HepG2 (cell line): ENCODE measurements around the gene DCAF6. TPM values are rescaled to one million over a fixed set of nuclear protein-coding genes. Genes with fewer than 3 reads are reported as not detected.
A peak's percentile ranks its signal among the peaks of the same experiment; 100 is the strongest.

Source experiments
- AGO2 ChIP-seq: fragments of 200-400 bp; formaldehyde crosslinking; optimal IDR thresholded peaks from 2 replicates; pipeline ENCODE3; 2017; ENCODE audit warnings: mild to moderate bottlenecking, low read depth, low read length, moderate library complexity
- CHCHD3 ChIP-seq: sonication (generic); formaldehyde crosslinking; IDR thresholded peaks from 2 replicates; pipeline ENCODE4 v1.8.0; 2022; ENCODE audit warnings: mild to moderate bottlenecking, missing genetic modification reagents, moderate library complexity
- FOXJ3 ChIP-seq: sonication (generic); formaldehyde crosslinking; IDR thresholded peaks from 2 replicates; pipeline ENCODE4 v1.4.0; 2020; ENCODE audit warnings: missing genetic modification reagents, mild to moderate bottlenecking, borderline replicate concordance
- FOXK1 ChIP-seq: sonication (generic); formaldehyde crosslinking; IDR thresholded peaks from 2 replicates; pipeline ENCODE4 v1.4.0; 2020; ENCODE audit warnings: low read depth, missing genetic modification reagents, borderline replicate concordance
- HNRNPL ChIP-seq: fragments of 200-400 bp; formaldehyde crosslinking; IDR thresholded peaks from 2 replicates; pipeline ENCODE4 v1.6.1; 2017; ENCODE audit warnings: mild to moderate bottlenecking, low read depth, low read length
- JARID2 ChIP-seq: sonication (generic); formaldehyde crosslinking; IDR thresholded peaks from 2 replicates; pipeline ENCODE4 v1.8.1; 2023; ENCODE audit warnings: missing genetic modification reagents, inconsistent platforms; ENCODE audit not compliant: insufficient replicate concordance
- NFYC ChIP-seq: IDR thresholded peaks from 2 replicates; pipeline ENCODE4 v1.6.1; 2016; ENCODE audit warnings: missing genetic modification reagents, missing compliant biosample characterization
- NR2C2 ChIP-seq: sonication (generic); formaldehyde crosslinking; IDR thresholded peaks from 2 replicates; pipeline ENCODE4 v1.4.0; 2020; ENCODE audit warnings: missing genetic modification reagents, mild to moderate bottlenecking, moderate library complexity, borderline replicate concordance
- NR2F1 ChIP-seq, 2 experiments: fragments of 450-650 bp in 1 of 2; formaldehyde crosslinking in 1 of 2; IDR thresholded peaks; 2 replicates each; pipeline versions ENCODE4 v1.5.0 to v1.6.1; 2016 to 2020; ENCODE audit warnings: mild to moderate bottlenecking in 1 of 2, missing compliant biosample characterization in 1 of 2, missing genetic modification reagents in 1 of 2, moderate library complexity in 1 of 2
- PHF8 ChIP-seq: sonication (generic); formaldehyde crosslinking; IDR thresholded peaks from 2 replicates; pipeline ENCODE4 v1.5.0; 2020; ENCODE audit warnings: missing genetic modification reagents
- POGZ ChIP-seq: sonication (generic); formaldehyde crosslinking; IDR thresholded peaks from 2 replicates; pipeline ENCODE4 v1.4.0; 2020; ENCODE audit warnings: mild to moderate bottlenecking, missing genetic modification reagents
- PRPF4 ChIP-seq: fragments of 200-400 bp; formaldehyde crosslinking; IDR thresholded peaks from 2 replicates; pipeline ENCODE4 v1.6.1; 2016; ENCODE audit warnings: low read length, low read depth; ENCODE audit not compliant: poor library complexity, severe bottlenecking
- TAF1 ChIP-seq: sonication (generic); formaldehyde crosslinking; IDR thresholded peaks from 2 replicates; pipeline ENCODE4 v1.4.0; 2020; ENCODE audit warnings: missing genetic modification reagents
- ZFP36 ChIP-seq: fragments of 150-350 bp; IDR thresholded peaks from 2 replicates; pipeline ENCODE4 v1.6.1; 2018; ENCODE audit warnings: borderline replicate concordance, low read length, low read depth; ENCODE audit not compliant: partially characterized antibody
- ZFP36L1 ChIP-seq: sonication (generic); formaldehyde crosslinking; IDR thresholded peaks from 2 replicates; pipeline ENCODE4 v1.8.0; 2022; ENCODE audit warnings: mild to moderate bottlenecking, missing genetic modification reagents, moderate library complexity
- ZFX ChIP-seq: sonication (generic); formaldehyde crosslinking; IDR thresholded peaks from 2 replicates; pipeline ENCODE4 v1.4.0; 2020; ENCODE audit warnings: mild to moderate bottlenecking, low read depth, missing genetic modification reagents, moderate library complexity
- ZNF17 ChIP-seq: sonication (generic); formaldehyde crosslinking; IDR thresholded peaks from 2 replicates; pipeline ENCODE4 v1.5.0; 2020; ENCODE audit warnings: mild to moderate bottlenecking, missing genetic modification reagents
- ZNF20 ChIP-seq: sonication (generic); formaldehyde crosslinking; IDR thresholded peaks from 2 replicates; pipeline ENCODE4 v1.4.0; 2020; ENCODE audit warnings: mild to moderate bottlenecking, moderate library complexity, missing genetic modification reagents
- ZNF24 ChIP-seq: fragments of 450-650 bp; IDR thresholded peaks from 2 replicates; pipeline ENCODE4 v1.6.1; 2017; ENCODE audit warnings: antibody characterized with exemption, mild to moderate bottlenecking
- ZNF446 ChIP-seq: sonication (generic); formaldehyde crosslinking; IDR thresholded peaks from 2 replicates; pipeline ENCODE4 v1.5.0; 2020; ENCODE audit warnings: mild to moderate bottlenecking, missing genetic modification reagents
- ZNF776 ChIP-seq: sonication (generic); formaldehyde crosslinking; IDR thresholded peaks from 2 replicates; pipeline ENCODE4 v1.4.0; 2020; ENCODE audit warnings: mild to moderate bottlenecking, missing genetic modification reagents
- polyA plus RNA-seq, 8 experiments: library from polyadenylated mRNA; depleted of rRNA in 3 of 8; stranded (reverse) in 7 of 8; unstranded in 1 of 8; fragments of >200 nt; fragmentation: Illumina TruSeq in 4 of 8; extraction: Trizol in 4 of 8; gene quantifications; 2 replicates each; pipeline versions ENCODE4 v1.2.1 to v1.2.3, GENCODE V29; 2011 to 2016; ENCODE audit warnings: low read depth in 4 of 8, missing spikeins in 1 of 8, mixed read lengths in 1 of 8; ENCODE audit not compliant: insufficient read depth in 1 of 8
- total RNA-seq, 5 experiments: library from RNA; depleted of rRNA; stranded (reverse); fragments of >200 nt; fragmentation: Illumina TruSeq; extraction: Trizol; gene quantifications; 2 replicates each; pipeline ENCODE4 v1.2.3, GENCODE V29; 2016; ENCODE audit warnings: low read depth in 1 of 5
- TF ChIP-seq, protein P1 (sequence below): sonication (generic); formaldehyde crosslinking; IDR thresholded peaks from 2 replicates; pipeline ENCODE4 v1.5.1; 2020; ENCODE audit warnings: missing genetic modification reagents, mild to moderate bottlenecking, borderline replicate concordance
- TF ChIP-seq, protein P2 (sequence below): sonication (generic); formaldehyde crosslinking; IDR thresholded peaks from 2 replicates; pipeline ENCODE4 v1.4.0; 2020; ENCODE audit warnings: missing genetic modification reagents
- TF ChIP-seq, protein P3 (sequence below): IDR thresholded peaks from 2 replicates; pipeline ENCODE4 v1.6.1; 2016

DCAF6 gene
- total and polyA plus RNA-seq, 2 of the 13 experiments (the other 11 are each of a cell fraction or from before 2014, with no cell fraction given), result 24.7 to 33.7 TPM

DNA sequence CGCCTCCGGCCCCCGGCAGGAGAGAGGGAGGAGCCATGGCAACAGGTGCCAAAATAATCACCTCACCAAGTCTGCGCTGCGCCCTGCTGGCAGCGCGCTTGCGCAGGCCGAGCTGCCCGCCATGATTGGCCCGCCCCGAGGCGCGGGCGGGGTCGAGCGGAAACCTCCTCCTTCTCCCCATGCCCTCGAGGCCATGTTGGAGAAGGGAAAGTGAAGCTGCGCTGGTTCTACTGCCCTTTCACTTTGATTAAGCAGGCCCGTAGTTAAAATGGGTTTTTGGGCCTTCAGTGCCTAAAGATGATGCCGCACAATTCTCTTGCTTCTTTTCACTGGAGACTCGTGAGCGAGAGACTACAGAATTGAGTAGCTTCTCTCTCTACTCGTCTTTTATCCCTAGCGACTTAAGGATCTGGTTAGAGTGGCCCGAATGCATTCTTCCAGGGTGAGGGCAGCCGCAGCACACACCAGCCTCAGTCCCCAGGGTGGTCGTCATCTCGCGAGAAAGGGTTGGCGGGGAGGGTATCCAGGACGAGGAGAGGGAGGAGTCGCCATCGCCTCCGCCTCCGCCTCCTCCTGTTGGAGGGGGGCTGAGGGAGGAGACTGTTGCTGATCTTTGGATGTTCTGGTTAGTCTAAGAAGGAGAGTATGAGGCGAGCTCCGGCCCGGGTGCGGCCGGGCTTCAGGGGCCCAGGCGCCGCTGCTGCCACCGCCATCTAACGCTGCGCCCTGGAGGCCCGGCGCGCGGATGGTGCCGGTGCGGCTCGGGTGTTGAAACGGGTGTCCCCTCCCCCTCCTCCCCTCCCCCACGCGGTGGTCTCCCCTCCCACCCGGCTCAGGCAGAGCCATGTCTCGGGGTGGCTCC lies at the start of gene DCAF6 (continued):
- TF ChIP-seq FOXJ3 (CRISPR knock-in tag) (peak; percentile 66; the same call in 1 of the 2 replicates), JARID2 (CRISPR knock-in tag) (peak; percentile 24), AGO2 (peak; percentile 33), NR2C2 (peak; percentile 93), ZNF776 (CRISPR knock-in tag) (0 out of 2 replicates have a peak, but pooled peaks have one; percentile 6), HNRNPL (0 out of 2 replicates have a peak, but pooled peaks have one; percentile 23), ZNF20 (CRISPR knock-in tag) (no peak; the same call in 1 of the 2 replicates), CHCHD3 (no peak), ZFX (CRISPR knock-in tag) (peak; percentile 99), TAF1 (CRISPR knock-in tag) (peak; percentile 81), NR2F1 (CRISPR knock-in tag; IDR thresholded peaks at IDR 0.05) (0 out of 4 replicates have a peak, but pooled peaks of 1 of the 2 experiments have one; percentile 0), ZFP36L1 (CRISPR knock-in tag) (0 out of 2 replicates have a peak, but pooled peaks have one; percentile 42), POGZ (peak; percentile 86), PHF8 (CRISPR knock-in tag) (peak; percentile 89), FOXK1 (peak; percentile 46), ZNF446 (peak; percentile 69; the same call in 1 of the 2 replicates), ZNF17 (CRISPR knock-in tag) (no peak), ZFP36 (no peak), NFYC (peak; percentile 84), ZNF24 (0 out of 2 replicates have a peak, but pooled peaks have one; percentile 47), PRPF4 (peak; percentile 78)
- TF ChIP-seq, protein P1, sequence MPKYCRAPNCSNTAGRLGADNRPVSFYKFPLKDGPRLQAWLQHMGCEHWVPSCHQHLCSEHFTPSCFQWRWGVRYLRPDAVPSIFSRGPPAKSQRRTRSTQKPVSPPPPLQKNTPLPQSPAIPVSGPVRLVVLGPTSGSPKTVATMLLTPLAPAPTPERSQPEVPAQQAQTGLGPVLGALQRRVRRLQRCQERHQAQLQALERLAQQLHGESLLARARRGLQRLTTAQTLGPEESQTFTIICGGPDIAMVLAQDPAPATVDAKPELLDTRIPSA (CRISPR knock-in tag), result no peak; the same call in 1 of the 2 replicates
- TF ChIP-seq, protein P2, sequence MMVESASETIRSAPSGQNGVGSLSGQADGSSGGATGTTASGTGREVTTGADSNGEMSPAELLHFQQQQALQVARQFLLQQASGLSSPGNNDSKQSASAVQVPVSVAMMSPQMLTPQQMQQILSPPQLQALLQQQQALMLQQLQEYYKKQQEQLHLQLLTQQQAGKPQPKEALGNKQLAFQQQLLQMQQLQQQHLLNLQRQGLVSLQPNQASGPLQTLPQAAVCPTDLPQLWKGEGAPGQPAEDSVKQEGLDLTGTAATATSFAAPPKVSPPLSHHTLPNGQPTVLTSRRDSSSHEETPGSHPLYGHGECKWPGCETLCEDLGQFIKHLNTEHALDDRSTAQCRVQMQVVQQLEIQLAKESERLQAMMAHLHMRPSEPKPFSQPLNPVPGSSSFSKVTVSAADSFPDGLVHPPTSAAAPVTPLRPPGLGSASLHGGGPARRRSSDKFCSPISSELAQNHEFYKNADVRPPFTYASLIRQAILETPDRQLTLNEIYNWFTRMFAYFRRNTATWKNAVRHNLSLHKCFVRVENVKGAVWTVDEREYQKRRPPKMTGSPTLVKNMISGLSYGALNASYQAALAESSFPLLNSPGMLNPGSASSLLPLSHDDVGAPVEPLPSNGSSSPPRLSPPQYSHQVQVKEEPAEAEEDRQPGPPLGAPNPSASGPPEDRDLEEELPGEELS (CRISPR knock-in tag), result peak; percentile 59
- TF ChIP-seq, protein P3, sequence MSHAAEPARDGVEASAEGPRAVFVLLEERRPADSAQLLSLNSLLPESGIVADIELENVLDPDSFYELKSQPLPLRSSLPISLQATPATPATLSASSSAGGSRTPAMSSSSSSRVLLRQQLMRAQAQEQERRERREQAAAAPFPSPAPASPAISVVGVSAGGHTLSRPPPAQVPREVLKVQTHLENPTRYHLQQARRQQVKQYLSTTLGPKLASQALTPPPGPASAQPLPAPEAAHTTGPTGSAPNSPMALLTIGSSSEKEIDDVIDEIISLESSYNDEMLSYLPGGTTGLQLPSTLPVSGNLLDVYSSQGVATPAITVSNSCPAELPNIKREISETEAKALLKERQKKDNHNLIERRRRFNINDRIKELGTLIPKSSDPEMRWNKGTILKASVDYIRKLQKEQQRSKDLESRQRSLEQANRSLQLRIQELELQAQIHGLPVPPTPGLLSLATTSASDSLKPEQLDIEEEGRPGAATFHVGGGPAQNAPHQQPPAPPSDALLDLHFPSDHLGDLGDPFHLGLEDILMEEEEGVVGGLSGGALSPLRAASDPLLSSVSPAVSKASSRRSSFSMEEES (CRISPR knock-in tag), result 0 out of 2 replicates have a peak, but pooled peaks have one; percentile 51
